GM21360 (cell line): ENCODE data around the gene NAA35.
"Not testable (repeated sequence)": the region's sequence is repeated elsewhere in the genome, so short reads cannot be mapped to it uniquely, and the experiment has no call there.

Experiments
- ATAC-seq: cut with Tn5 transposase; IDR thresholded peaks from one replicate; pipeline ENCODE4 v1.9.1; 2021; ENCODE audit warnings: mild to moderate bottlenecking, moderate library complexity; ENCODE audit not compliant: unreplicated experiment

Gene NAA35

GRCh38 chr9:85940832-85941621, at the start of gene NAA35:
Gene NAA35 (plus strand): TSS chr9:85941146. CDS start chr9:85942160, 1,014 bp downstream.
- ATAC-seq: peak; percentile 87

DNA sequence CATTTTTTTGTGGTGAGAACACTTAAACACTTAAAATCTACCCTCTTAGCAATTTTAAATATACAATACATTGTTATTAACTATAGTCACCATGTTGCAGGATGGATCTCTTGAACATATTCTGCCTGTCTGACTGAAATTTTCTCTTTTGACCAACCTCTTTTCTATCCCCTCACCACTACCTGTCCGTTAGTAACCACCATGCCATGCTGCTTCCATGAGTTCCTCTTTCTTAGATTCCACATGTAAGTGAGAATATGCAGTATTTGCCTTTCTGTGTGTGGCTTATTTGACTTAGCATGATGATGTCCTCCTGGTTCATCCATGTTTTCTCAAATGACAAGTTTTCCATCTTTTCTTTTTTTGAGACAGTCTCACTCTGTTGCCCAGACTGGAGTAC, 48.5 kb upstream of the NAA35 start:
- no peak for ATAC-seq

DNA sequence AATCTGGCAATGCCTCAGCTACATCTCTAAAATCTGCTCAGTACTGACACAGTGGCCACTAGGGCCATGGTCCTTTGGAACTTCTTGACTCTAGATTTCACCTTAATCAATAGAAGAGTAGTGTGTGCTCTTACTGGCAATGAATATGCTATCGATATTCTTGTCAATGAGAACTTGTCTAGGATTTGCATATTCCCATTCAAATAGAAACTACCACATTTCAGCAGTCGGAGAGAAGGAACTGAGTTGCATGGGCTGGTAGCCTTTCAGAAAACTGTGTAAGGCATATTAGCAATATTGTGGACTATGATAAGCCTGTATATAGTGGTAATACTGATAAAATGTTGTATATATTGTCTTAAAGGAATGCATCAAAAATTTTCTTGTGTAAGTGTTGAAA, 45.3 kb upstream of the NAA35 start:
- no peak for ATAC-seq

DNA sequence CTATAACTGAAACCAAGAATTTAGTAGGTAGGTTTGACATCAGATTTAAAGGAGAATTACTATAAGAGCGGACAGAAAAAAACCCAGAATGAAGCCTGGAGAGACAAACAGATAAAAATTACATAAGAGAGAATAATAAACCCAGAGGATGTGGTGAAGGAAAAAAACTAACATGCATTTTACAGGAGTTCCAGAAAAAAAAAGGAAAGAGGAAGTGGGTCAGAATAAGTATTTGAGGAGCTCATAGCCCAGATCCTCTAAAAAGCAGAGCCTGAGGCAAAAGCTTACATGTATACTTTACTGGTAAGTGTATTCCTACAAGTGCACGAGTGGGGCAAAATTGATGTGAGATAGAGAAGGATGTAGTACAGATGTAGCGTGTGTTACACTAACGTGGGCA, 43.1 kb upstream of the NAA35 start:
- no peak for ATAC-seq

GRCh38 chr9:85898332-85898731, 42.6 kb upstream of the NAA35 start:
- no peak for ATAC-seq

- ATAC-seq: no peak
Measured at GRCh38 chr9:85899388-85899787, 41.6 kb upstream of the NAA35 start.

GRCh38 chr9:85900504-85901201, 40.3 kb upstream of the NAA35 start:
- no peak for ATAC-seq

DNA sequence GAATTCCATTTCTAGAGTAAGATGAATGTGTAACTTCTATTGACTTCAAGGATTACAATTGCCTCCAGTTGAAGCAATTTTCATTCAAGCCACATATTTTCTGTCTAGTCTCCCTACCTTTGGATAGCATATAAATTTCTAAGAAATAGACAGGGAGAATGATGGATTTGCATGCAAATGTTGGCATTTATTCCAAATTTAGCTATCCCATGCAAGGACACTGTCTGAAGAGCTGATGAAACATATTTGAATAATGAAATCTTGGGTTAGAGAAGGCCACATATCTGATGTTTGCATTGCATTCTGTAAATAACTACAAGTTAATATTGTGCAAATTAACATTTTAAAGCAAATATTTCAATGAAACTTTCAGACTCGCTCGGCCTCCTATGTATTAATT, 36.0 kb upstream of the NAA35 start:
- no peak for ATAC-seq

DNA sequence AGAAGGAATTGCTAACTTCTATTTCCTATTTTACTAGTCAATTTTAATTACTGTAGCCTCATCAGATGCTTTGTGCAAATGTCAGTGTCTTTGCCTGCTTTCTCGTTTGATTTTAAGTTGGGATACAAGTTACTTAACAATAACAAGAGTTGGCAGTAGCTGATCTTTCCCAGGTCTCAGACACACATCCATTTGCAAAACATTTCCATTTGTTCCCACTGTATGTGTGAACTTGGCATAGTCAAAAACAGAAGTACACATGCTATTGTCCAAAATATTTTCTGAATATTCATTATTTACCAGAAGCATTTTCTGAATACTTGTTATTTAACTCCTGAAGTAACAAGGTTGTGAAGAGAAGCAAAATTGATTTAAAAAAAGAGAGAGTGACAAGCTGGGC, 35.0 kb upstream of the NAA35 start:
- ATAC-seq: no peak

- no peak for ATAC-seq
Measured at GRCh38 chr9:85909390-85909789, 31.6 kb upstream of the NAA35 start.

DNA sequence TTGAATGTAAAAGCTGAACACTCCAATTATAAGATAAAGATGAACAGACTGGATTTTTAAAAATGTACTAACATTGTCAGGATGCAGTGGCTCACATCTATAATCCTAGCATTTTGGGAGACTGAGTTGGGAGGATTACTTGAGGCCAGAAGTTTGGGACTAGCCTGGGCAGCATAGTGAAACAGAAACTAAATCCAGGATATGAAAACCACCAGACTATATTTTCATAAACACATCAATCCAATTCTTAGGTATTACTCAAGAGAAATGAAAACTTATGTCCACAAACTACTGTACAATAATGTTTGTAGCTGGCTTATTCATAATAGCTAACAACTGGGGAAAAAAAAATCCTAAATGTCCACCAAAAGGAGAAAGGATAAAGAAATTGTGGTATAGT, 26.8 kb upstream of the NAA35 start:
- no peak for ATAC-seq

- no peak for ATAC-seq
Measured at GRCh38 chr9:85917756-85918155, 23.2 kb upstream of the NAA35 start.

- no peak for ATAC-seq
Measured at GRCh38 chr9:85925493-85925892, 15.5 kb upstream of the NAA35 start.

DNA sequence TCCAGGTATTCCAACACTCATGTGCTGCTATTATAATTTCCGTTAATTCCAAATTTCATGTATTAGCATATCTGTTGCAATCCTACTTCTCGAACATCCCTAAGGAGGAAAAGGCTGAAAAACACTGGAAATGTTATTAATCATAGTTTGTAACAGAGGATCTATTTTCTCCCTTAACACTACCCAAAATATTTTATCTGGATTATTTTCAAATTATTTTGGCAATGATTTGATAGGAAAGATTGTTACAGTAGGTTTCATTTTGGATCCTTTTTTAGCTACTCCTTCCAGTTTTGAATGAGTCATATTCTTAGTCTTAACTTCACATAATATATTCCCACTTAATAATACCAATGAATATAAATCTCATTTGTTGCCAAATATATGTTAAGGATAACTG, 13.9 kb upstream of the NAA35 start:
- no peak for ATAC-seq

DNA sequence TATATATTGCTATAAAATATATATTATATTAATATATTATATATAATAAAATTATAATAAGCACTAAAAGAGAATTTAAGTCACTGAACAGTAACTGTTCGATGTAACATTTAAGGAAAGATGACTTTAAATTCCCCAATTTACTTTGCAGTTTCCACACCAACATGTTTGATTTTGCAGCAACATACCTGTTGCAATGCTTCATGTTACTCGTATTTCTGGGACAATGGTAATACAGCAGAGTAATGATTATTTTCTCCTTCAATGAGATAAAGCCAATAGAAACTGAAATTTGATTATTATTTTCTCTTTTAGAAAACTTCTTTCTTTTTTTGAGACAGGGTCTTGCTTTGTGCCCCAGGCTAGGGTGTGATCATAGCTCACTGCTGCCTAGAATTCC, 9.5 kb upstream of the NAA35 start:
- no peak for ATAC-seq

DNA sequence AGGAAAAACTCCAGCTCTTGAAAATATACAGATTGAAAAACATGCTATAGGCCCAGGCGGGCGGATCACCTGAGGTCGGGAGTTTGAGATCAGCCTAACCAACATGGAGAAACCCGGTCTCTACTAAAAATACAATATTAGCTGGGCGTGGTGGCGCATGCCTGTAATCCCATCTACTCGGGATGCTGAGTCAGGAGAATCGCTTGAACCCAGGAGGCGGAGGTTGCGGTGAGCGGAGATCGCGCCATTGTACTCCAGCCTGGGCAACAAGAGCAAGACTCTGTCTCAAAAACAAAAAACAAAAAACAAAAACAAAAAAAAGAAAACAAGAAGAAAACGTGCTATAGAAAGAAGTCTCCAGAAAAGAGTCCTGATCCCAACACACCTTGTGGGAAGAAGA, 5.0 kb upstream of the NAA35 start:
- not testable (repeated sequence) for ATAC-seq

- no peak for ATAC-seq
Measured at GRCh38 chr9:85940275-85940831, 593 bp upstream of the NAA35 start.

DNA sequence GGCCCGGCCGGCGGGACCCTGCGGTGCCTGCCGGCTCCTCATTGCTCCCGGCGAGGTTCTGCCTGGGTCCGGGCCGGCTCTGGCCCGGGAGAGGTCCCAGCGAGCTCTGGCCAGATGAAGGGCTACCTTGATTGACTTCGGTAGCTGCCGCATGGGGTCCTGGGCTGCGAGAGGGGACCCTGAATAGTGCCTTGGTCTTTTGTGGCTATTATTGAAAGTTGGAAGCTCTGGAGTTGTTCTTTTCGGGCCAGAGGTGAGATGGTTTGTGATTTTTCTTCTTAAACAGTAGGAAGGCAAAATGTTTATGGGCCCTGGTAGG, 635 bp downstream of the NAA35 start:
- ATAC-seq: no peak

DNA sequence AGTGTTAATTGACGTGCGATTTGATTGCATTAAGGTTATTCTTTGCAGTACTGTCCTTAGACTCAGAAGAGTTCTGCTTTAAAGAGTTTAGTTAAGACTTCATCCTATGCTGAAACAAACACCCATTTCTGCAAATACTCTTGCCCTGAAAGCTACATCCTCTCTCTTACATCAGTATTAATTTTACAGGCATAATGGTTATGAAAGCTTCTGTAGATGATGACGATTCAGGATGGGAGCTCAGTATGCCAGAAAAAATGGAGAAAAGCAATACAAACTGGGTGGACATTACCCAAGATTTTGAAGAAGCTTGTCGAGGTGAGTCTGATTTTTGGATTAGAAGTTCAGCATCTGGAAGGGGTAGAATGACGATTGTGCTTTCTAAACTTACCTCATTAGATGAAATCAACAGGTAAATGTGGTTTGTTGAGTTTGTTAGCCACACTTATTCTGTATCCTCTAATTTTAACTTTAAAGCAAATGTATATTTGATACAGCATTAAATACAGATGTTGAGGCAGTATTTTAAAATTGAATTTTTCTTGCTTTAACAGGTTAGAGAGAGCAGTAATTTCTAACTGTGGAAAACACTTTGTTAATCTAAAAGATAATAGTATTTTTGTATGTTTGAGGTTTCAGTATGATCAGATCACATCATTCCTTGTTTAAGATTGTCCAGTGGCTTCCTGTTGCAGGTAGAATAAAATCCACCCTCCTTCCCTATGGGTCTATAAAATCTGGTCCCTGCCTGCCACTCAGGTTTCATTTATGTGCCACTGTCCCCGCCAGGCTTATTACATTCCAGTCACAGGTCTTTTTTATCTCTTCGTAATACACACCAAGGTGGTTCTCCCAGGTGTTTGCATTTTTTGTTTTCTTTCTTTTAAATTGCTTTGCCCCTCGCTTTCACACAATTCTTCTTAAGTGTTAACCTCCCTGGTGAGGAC, 1.3 kb downstream of the NAA35 start:
- no peak for ATAC-seq

DNA sequence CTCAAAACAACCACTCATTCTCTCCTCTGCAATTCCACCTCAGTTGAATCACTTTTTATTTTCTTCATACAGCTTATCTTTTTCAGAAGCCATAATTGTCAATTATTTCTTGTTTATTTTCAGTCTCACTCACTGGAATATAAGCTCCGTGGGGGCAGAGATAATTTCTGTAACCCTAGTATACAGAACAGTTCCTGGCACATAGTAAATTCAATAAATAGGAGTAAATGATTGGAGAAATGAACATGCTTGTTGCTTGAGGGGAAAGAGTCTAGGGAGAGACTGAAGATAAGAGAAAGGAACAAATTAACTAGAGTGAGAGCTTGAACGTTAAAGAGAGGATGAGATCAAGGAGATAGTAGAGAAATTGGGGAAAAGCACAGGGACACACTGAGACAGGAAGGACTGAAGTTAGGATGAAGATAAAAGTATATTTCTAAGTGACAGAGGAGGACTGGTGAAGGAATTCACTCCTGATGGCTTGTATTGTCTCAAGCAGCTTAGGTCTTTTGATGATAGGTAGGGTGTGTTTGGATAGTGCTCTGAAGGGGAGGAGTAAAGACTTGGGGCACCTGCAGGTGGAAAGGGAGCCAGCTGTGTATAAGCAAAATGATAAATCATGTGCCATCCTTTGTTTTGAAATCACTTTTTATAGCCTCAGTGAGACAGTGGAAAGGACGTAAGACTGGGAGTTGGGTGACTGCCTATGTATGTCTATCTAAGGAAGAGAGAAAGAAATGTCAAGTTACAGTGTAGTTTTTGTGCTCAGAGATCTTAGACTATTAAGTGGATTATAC, 2.2 kb downstream of the NAA35 start:
- no peak for ATAC-seq
